AG04450 (cell line): ENCODE data around the gene NME7. TPM values are rescaled to one million over a fixed set of nuclear protein-coding genes. Genes with fewer than 3 reads are reported as not detected.

ENCODE experiments used
- CTCF ChIA-PET: fragments of 300-600, 350-600 bp; formaldehyde crosslinking; extraction: SDS; loops from one replicate; lab custom pipeline; 2022; ENCODE audit warnings: antibody characterized with exemption, inconsistent platforms; lab: Charles Lee
- POLR2A ChIA-PET: fragments of 350-600 bp; formaldehyde crosslinking; extraction: SDS; loops from one replicate; lab custom pipeline; 2021; ENCODE audit warnings: antibody characterized with exemption, inconsistent platforms; lab: Yijun Ruan, JAX
- DNase-seq: peaks from one replicate; pipeline ENCODE4 v3.0.0-alpha.2; 2011; ENCODE audit warnings: low read depth, low spot score
- H3K27ac ChIP-seq: one replicate; pipeline ENCODE4 v1.5.1; 2012; ENCODE audit warnings: low read depth, low read length, control low read depth
- H3K27me3 ChIP-seq: one replicate; pipeline ENCODE4 v1.6.0; 2012; ENCODE audit warnings: low read length; ENCODE audit not compliant: control insufficient read depth, insufficient read depth
- H3K4me3 ChIP-seq: 2 replicates; pipeline ENCODE4 v1.5.1; 2011; ENCODE audit warnings: mild to moderate bottlenecking, low read depth, low read length, control low read depth
- H3K9me3 ChIP-seq: 2 replicates; pipeline ENCODE4 v1.5.1; 2012; ENCODE audit warnings: low read length; ENCODE audit not compliant: control insufficient read depth, insufficient read depth
- polyA plus RNA-seq: library from polyadenylated mRNA; depleted of rRNA; stranded (reverse); fragments of >200 nt; gene quantifications from 2 replicates; pipeline ENCODE4 v1.2.3, GENCODE V29; 2011; rRNA removed
- TF ChIP-seq, protein P1 (sequence below): IDR thresholded peaks from 2 replicates; pipeline ENCODE4 v1.5.1; 2011; ENCODE audit warnings: low read depth, low read length, control low read depth, inconsistent platforms

Gene NME7
- polyA plus RNA-seq, 1 experiment = 27.3 TPM

DNA sequence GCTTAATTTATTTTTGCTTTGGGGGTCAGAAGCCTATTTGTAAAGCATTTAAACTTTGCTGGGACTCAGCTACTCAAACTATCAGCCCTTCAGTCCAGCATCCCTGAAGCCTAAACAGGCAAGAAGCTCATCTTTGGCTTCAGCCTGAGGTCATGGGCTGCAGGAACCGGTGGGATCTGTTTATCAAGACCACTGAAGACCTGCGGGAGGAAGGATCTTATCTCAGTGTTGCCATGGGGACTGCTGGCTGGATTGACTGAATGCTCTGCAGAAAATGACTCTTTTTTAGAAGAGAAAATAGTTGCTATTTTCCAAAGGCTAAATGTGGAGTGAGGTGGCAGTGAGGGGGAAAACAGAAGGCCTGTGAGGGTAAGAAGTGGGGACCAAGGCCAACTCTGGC, 281.7 kb downstream of the NME7 start:
- CTCF ChIA-PET = no interaction called here

More for the DNA sequence above, 281.7 kb downstream of the NME7 start:
- no peak overlapping the region for H3K4me3 ChIP-seq
- H3K9me3 ChIP-seq = no peaks in the 10 kb centered on the region
- no peak overlapping the region for H3K27ac ChIP-seq
- DNase-seq = no peak
- POLR2A ChIA-PET = no interaction called here
- no peaks in the 10 kb centered on the region for H3K27me3 ChIP-seq
- TF ChIP-seq, protein P1, sequence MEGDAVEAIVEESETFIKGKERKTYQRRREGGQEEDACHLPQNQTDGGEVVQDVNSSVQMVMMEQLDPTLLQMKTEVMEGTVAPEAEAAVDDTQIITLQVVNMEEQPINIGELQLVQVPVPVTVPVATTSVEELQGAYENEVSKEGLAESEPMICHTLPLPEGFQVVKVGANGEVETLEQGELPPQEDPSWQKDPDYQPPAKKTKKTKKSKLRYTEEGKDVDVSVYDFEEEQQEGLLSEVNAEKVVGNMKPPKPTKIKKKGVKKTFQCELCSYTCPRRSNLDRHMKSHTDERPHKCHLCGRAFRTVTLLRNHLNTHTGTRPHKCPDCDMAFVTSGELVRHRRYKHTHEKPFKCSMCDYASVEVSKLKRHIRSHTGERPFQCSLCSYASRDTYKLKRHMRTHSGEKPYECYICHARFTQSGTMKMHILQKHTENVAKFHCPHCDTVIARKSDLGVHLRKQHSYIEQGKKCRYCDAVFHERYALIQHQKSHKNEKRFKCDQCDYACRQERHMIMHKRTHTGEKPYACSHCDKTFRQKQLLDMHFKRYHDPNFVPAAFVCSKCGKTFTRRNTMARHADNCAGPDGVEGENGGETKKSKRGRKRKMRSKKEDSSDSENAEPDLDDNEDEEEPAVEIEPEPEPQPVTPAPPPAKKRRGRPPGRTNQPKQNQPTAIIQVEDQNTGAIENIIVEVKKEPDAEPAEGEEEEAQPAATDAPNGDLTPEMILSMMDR = no peak

Other genes with a start within 250 kb of the NME7 start
- 16.2 and 23.0 TPM in 2 replicates for gene BLZF1, start 398 bp upstream of the NME7 start, polyA plus RNA-seq
- 0.09 and 0.17 TPM in 2 replicates for gene CCDC181, start 59.7 kb upstream of the NME7 start, polyA plus RNA-seq
- gene SLC19A2, start 118.1 kb upstream of the NME7 start, polyA plus RNA-seq = 4.8 and 6.0 TPM in 2 replicates
- gene F5, start 218.7 kb upstream of the NME7 start, polyA plus RNA-seq = not detected in 2 replicates